HepG2 (cell line): ENCODE results near the gene DPM2. TPM values are rescaled to one million over a fixed set of nuclear protein-coding genes. Genes with fewer than 3 reads are reported as not detected.

Experiments used
- EED ChIP-seq: sonication (generic); formaldehyde crosslinking; IDR thresholded peaks from 2 replicates; pipeline ENCODE4 v1.5.0; 2020; ENCODE audit warnings: mild to moderate bottlenecking, missing genetic modification reagents
- ETV5 ChIP-seq: IDR thresholded peaks from 2 replicates; pipeline ENCODE4 v1.6.1; 2018; ENCODE audit warnings: missing biosample characterization, missing genetic modification reagents, inconsistent platforms, borderline replicate concordance
- FOXP1 ChIP-seq, 2 experiments: fragments of 450-650 bp in 1 of 2; IDR thresholded peaks; 2 replicates each; pipeline ENCODE4 v1.6.1; 2017 to 2018; ENCODE audit warnings: antibody characterized with exemption in 1 of 2
- HIC2 ChIP-seq: sonication (generic); formaldehyde crosslinking; IDR thresholded peaks from 2 replicates; pipeline ENCODE4 v1.9.0; 2022; ENCODE audit warnings: low read depth, missing genetic modification reagents
- HINFP ChIP-seq: sonication (generic); formaldehyde crosslinking; IDR thresholded peaks from 2 replicates; pipeline ENCODE4 v1.4.0; 2020; ENCODE audit warnings: low read depth, mild to moderate bottlenecking, missing genetic modification reagents
- NFE2L2 ChIP-seq: fragments of 150-350 bp; IDR thresholded peaks from 2 replicates; pipeline ENCODE4 v1.6.1; 2014; ENCODE audit warnings: low read length
- NFIB ChIP-seq: sonication (generic); formaldehyde crosslinking; IDR thresholded peaks from 2 replicates; pipeline ENCODE4 v1.9.0; 2021; ENCODE audit warnings: missing genetic modification reagents, mild to moderate bottlenecking, borderline replicate concordance
- RORA ChIP-seq: sonication (generic); formaldehyde crosslinking; IDR thresholded peaks from 2 replicates; pipeline ENCODE4 v1.5.0; 2020; ENCODE audit warnings: mild to moderate bottlenecking, missing genetic modification reagents, moderate library complexity
- SALL1 ChIP-seq: sonication (generic); formaldehyde crosslinking; IDR thresholded peaks from 2 replicates; pipeline ENCODE4 v1.8.0; 2022; ENCODE audit warnings: mild to moderate bottlenecking, missing genetic modification reagents
- SIX4 ChIP-seq: sonication (generic); formaldehyde crosslinking; IDR thresholded peaks from 2 replicates; pipeline ENCODE4 v1.4.0; 2020; ENCODE audit warnings: missing genetic modification reagents
- TBX2 ChIP-seq: sonication (generic); formaldehyde crosslinking; IDR thresholded peaks from 2 replicates; pipeline ENCODE4 v1.5.0; 2020; ENCODE audit warnings: missing genetic modification reagents, mild to moderate bottlenecking, borderline replicate concordance
- ZBTB8A ChIP-seq: sonication (generic); formaldehyde crosslinking; IDR thresholded peaks from 2 replicates; pipeline ENCODE4 v1.4.0; 2020; ENCODE audit warnings: mild to moderate bottlenecking, low read depth, missing genetic modification reagents, borderline replicate concordance
- ZFP1 ChIP-seq: IDR thresholded peaks from 2 replicates; pipeline ENCODE4 v1.6.1; 2016
- ZNF205 ChIP-seq: IDR thresholded peaks from 2 replicates; pipeline ENCODE4 v1.6.1; 2018; ENCODE audit warnings: missing biosample characterization, missing genetic modification reagents
- ZNF326 ChIP-seq: sonication (generic); formaldehyde crosslinking; IDR thresholded peaks from 2 replicates; pipeline ENCODE4 v1.4.0; 2020; ENCODE audit warnings: missing genetic modification reagents, borderline replicate concordance
- ZNF441 ChIP-seq: sonication (generic); formaldehyde crosslinking; IDR thresholded peaks from 2 replicates; pipeline ENCODE4 v1.7.0; 2021; ENCODE audit warnings: missing genetic modification reagents, borderline replicate concordance
- ZNF562 ChIP-seq: sonication (generic); formaldehyde crosslinking; IDR thresholded peaks from 2 replicates; pipeline ENCODE4 v1.8.0; 2022; ENCODE audit warnings: missing genetic modification reagents, borderline replicate concordance
- ZNF710 ChIP-seq: sonication (generic); formaldehyde crosslinking; IDR thresholded peaks from 2 replicates; pipeline ENCODE4 v1.5.0; 2020; ENCODE audit warnings: mild to moderate bottlenecking, missing genetic modification reagents, borderline replicate concordance
- ZNF792 ChIP-seq: IDR thresholded peaks from 2 replicates; pipeline ENCODE4 v1.6.1; 2016
- polyA plus RNA-seq, 8 experiments: library from polyadenylated mRNA; depleted of rRNA in 3 of 8; stranded (reverse) in 7 of 8; unstranded in 1 of 8; fragments of >200 nt; fragmentation: Illumina TruSeq in 4 of 8; extraction: Trizol in 4 of 8; gene quantifications; 2 replicates each; pipeline versions ENCODE4 v1.2.1 to v1.2.3, GENCODE V29; 2011 to 2016; ENCODE audit warnings: low read depth in 4 of 8, missing spikeins in 1 of 8, mixed read lengths in 1 of 8; ENCODE audit not compliant: insufficient read depth in 1 of 8
- total RNA-seq, 5 experiments: library from RNA; depleted of rRNA; stranded (reverse); fragments of >200 nt; fragmentation: Illumina TruSeq; extraction: Trizol; gene quantifications; 2 replicates each; pipeline ENCODE4 v1.2.3, GENCODE V29; 2016; ENCODE audit warnings: low read depth in 1 of 5
- TF ChIP-seq, protein P1 (sequence below): sonication (generic); formaldehyde crosslinking; IDR thresholded peaks from 2 replicates; pipeline ENCODE4; 2020; ENCODE audit warnings: missing genetic modification reagents, mild to moderate bottlenecking, borderline replicate concordance
- TF ChIP-seq, protein P2 (sequence below): IDR thresholded peaks from 2 replicates; pipeline ENCODE4 v1.6.1; 2016; ENCODE audit warnings: missing genetic modification reagents, missing compliant biosample characterization

DPM2 gene
- total and polyA plus RNA-seq, 2 of the 13 experiments (the other 11 are each of a cell fraction or from before 2014, with no cell fraction given) = 24.8 to 35.3 TPM

GRCh38 chr9:127955294-127956015 lies 17.8 kb upstream of the DPM2 start (continued):
- TF ChIP-seq SIX4 (CRISPR knock-in tag) (no peak), ZNF326 (CRISPR knock-in tag) (no peak), ZNF710 (CRISPR knock-in tag) (no peak), FOXP1 (IDR thresholded peaks at IDR 0.05) (no peak), FOXP1 (CRISPR knock-in tag; IDR thresholded peaks at IDR 0.05) (peak; percentile 16; the same call in 1 of the 2 replicates), SALL1 (CRISPR knock-in tag) (peak; percentile 72), ZNF205 (CRISPR knock-in tag) (peak; percentile 82; the same call in 1 of the 2 replicates), HIC2 (CRISPR knock-in tag) (peak; percentile 96), ETV5 (CRISPR knock-in tag) (no peak; the same call in 1 of the 2 replicates), HINFP (CRISPR knock-in tag) (no peak), TBX2 (CRISPR knock-in tag) (peak; percentile 92), ZBTB8A (CRISPR knock-in tag) (no peak), RORA (no peak), EED (CRISPR knock-in tag) (no peak), NFE2L2 (no peak), ZFP1 (no peak), NFIB (CRISPR knock-in tag) (no peak), ZNF792 (peak; percentile 75), ZNF441 (CRISPR knock-in tag) (no peak), ZNF562 (CRISPR knock-in tag) (no peak)
- TF ChIP-seq, protein P1, sequence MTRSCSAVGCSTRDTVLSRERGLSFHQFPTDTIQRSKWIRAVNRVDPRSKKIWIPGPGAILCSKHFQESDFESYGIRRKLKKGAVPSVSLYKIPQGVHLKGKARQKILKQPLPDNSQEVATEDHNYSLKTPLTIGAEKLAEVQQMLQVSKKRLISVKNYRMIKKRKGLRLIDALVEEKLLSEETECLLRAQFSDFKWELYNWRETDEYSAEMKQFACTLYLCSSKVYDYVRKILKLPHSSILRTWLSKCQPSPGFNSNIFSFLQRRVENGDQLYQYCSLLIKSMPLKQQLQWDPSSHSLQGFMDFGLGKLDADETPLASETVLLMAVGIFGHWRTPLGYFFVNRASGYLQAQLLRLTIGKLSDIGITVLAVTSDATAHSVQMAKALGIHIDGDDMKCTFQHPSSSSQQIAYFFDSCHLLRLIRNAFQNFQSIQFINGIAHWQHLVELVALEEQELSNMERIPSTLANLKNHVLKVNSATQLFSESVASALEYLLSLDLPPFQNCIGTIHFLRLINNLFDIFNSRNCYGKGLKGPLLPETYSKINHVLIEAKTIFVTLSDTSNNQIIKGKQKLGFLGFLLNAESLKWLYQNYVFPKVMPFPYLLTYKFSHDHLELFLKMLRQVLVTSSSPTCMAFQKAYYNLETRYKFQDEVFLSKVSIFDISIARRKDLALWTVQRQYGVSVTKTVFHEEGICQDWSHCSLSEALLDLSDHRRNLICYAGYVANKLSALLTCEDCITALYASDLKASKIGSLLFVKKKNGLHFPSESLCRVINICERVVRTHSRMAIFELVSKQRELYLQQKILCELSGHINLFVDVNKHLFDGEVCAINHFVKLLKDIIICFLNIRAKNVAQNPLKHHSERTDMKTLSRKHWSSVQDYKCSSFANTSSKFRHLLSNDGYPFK = no peak
- TF ChIP-seq, protein P2, sequence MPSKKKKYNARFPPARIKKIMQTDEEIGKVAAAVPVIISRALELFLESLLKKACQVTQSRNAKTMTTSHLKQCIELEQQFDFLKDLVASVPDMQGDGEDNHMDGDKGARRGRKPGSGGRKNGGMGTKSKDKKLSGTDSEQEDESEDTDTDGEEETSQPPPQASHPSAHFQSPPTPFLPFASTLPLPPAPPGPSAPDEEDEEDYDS (CRISPR knock-in tag) = peak; percentile 21; the same call in 1 of the 2 replicates
